Activated CD8-positive, alpha-beta memory T cell treated with anti-CD3 and anti-CD28 coated beads for 36 hours (primary cell): Measurements from ENCODE around the gene LIN37. TPM values are rescaled to one million over a fixed set of nuclear protein-coding genes. Genes with fewer than 3 reads are reported as not detected.

Experiments used
- total RNA-seq, 2 experiments: library from RNA; stranded (reverse); gene quantifications; one replicate each; pipeline ENCODE4 v1.2.3, GENCODE V29; 2021

The LIN37 gene
- total RNA-seq, 2 experiments from 2014 or later = 7.3 to 10.5 TPM

Other genes starting within 250 kb of the LIN37 start
- gene DMKN, start 234.9 kb upstream of the LIN37 start, total RNA-seq = 1 to 10 TPM in 1 of 2 experiments, under 1 TPM in 1; 0.65 to 2.0 TPM
- not detected for gene SBSN, start 220.3 kb upstream of the LIN37 start, total RNA-seq
- not detected for gene GAPDHS, start 215.1 kb upstream of the LIN37 start, total RNA-seq
- 100 to 1,000 TPM; 106 to 110 TPM for gene TMEM147, start 202.9 kb upstream of the LIN37 start, total RNA-seq
- gene ATP4A, start 184.9 kb upstream of the LIN37 start, total RNA-seq = not detected
- gene PMIS2, start 162.4 kb upstream of the LIN37 start, total RNA-seq = not detected
- gene HAUS5, start 135.8 kb upstream of the LIN37 start, total RNA-seq = 10 to 100 TPM; 38.8 to 40.9 TPM
- gene RBM42, start 119.5 kb upstream of the LIN37 start, total RNA-seq = 100 to 1,000 TPM; 102 to 104 TPM
- gene ETV2, start 106.8 kb upstream of the LIN37 start, total RNA-seq = 1 to 10 TPM; 2.0 to 2.1 TPM
- 100 to 1,000 TPM; 426 to 431 TPM for gene COX6B1, start 100.3 kb upstream of the LIN37 start, total RNA-seq
- gene UPK1A, start 82.1 kb upstream of the LIN37 start, total RNA-seq = under 1 TPM; 0.23 to 0.38 TPM
- gene ZBTB32, start 44.0 kb upstream of the LIN37 start, total RNA-seq = 100 to 1,000 TPM; 278 to 282 TPM
- gene KMT2B, start 30.6 kb upstream of the LIN37 start, total RNA-seq = 10 to 100 TPM; 52.0 to 53.1 TPM
- gene IGFLR1, start 6.1 kb upstream of the LIN37 start, total RNA-seq = 10 to 100 TPM; 82.6 to 85.6 TPM
- gene U2AF1L4, start 3.2 kb upstream of the LIN37 start, total RNA-seq = 10 to 100 TPM; 24.9 to 26.6 TPM
- gene PSENEN, start 2.9 kb upstream of the LIN37 start, total RNA-seq = 10 to 100 TPM; 50.8 to 53.4 TPM
- under 1 TPM in 1 of 2 experiments, not detected in 1; 0.21 TPM for gene HSPB6, start 8.5 kb downstream of the LIN37 start, total RNA-seq
- gene PROSER3, start 9.6 kb downstream of the LIN37 start, total RNA-seq = 10 to 100 TPM; 33.7 to 37.0 TPM
- 10 to 100 TPM; 12.0 to 16.5 TPM for gene ARHGAP33, start 27.0 kb downstream of the LIN37 start, total RNA-seq
- not detected for gene PRODH2, start 64.3 kb downstream of the LIN37 start, total RNA-seq
- not detected for gene NPHS1, start 103.9 kb downstream of the LIN37 start, total RNA-seq
- gene KIRREL2, start 108.3 kb downstream of the LIN37 start, total RNA-seq = 1 to 10 TPM; 1.0 TPM
- 1 to 10 TPM in 1 of 2 experiments, under 1 TPM in 1; 0.61 to 1.7 TPM for gene APLP1, start 120.0 kb downstream of the LIN37 start, total RNA-seq
- gene NFKBID, start 152.0 kb downstream of the LIN37 start, total RNA-seq = 10 to 100 TPM; 80.2 to 85.9 TPM
- gene HCST, start 154.0 kb downstream of the LIN37 start, total RNA-seq = 10 to 100 TPM; 63.0 to 66.2 TPM
- gene TYROBP, start 159.7 kb downstream of the LIN37 start, total RNA-seq = not detected
- 10 to 100 TPM; 11.8 TPM for gene LRFN3, start 187.8 kb downstream of the LIN37 start, total RNA-seq
- gene SDHAF1, start 246.6 kb downstream of the LIN37 start, total RNA-seq = 10 to 100 TPM; 22.6 to 26.0 TPM